Mesendoderm (in vitro differentiated cells): ENCODE data around the gene KRT34.
A peak's percentile ranks its signal among the peaks of the same experiment; 100 is the strongest.

Source experiments
- DNase-seq: peaks from one replicate; pipeline ENCODE4 v3.0.0; 2013
- H2AK5ac ChIP-seq: 2 replicates; pipeline ENCODE4 v1.6.1; 2013; ENCODE audit warnings: low read length, inconsistent platforms
- H2BK120ac ChIP-seq: 2 replicates; pipeline ENCODE4 v1.6.1; 2013; ENCODE audit warnings: low read depth, mild to moderate bottlenecking, low read length, moderate library complexity, mixed read lengths
- H2BK15ac ChIP-seq: replicated peaks from 2 replicates; pipeline ENCODE4 v1.6.1; 2013; ENCODE audit warnings: low read depth, mild to moderate bottlenecking, moderate library complexity
- H2BK5ac ChIP-seq: 2 replicates; pipeline ENCODE4 v1.6.1; 2013; ENCODE audit warnings: low read length, inconsistent platforms
- H3K18ac ChIP-seq: 2 replicates; pipeline ENCODE4 v1.6.1; 2013; ENCODE audit warnings: mild to moderate bottlenecking, low read length, mixed read lengths
- H3K23ac ChIP-seq: one replicate; pipeline ENCODE4 v1.6.1; 2013; ENCODE audit warnings: low read length
- H3K27ac ChIP-seq: 2 replicates; pipeline ENCODE4 v1.5.1; 2013; ENCODE audit warnings: low read depth, mild to moderate bottlenecking, inconsistent platforms, low read length, moderate library complexity
- H3K27me3 ChIP-seq: 2 replicates; pipeline ENCODE4 v1.6.1; 2013; ENCODE audit warnings: low read length, control low read depth, mild to moderate bottlenecking, inconsistent platforms; ENCODE audit not compliant: insufficient read depth, poor library complexity
- H3K36me3 ChIP-seq: 2 replicates; pipeline ENCODE4 v1.6.1; 2013; ENCODE audit warnings: low read length, inconsistent platforms; ENCODE audit not compliant: control insufficient read depth, insufficient read depth
- H3K4ac ChIP-seq: one replicate; pipeline ENCODE4 v1.6.1; 2013; ENCODE audit warnings: low read depth, mild to moderate bottlenecking, low read length, moderate library complexity
- H3K4me1 ChIP-seq: 2 replicates; pipeline ENCODE4 v1.6.1; 2013; ENCODE audit warnings: low read depth, low read length, inconsistent platforms; ENCODE audit not compliant: control insufficient read depth
- H3K4me2 ChIP-seq: 2 replicates; pipeline ENCODE4 v1.6.1; 2013; ENCODE audit warnings: low read length
- H3K4me3 ChIP-seq: 2 replicates; pipeline ENCODE4 v1.5.1; 2013; ENCODE audit warnings: mild to moderate bottlenecking, low read length
- H3K56ac ChIP-seq: one replicate; pipeline ENCODE4 v1.6.1; 2013; ENCODE audit warnings: low read length
- H3K79me1 ChIP-seq: 2 replicates; pipeline ENCODE4 v1.6.1; 2013; ENCODE audit warnings: low read length, inconsistent platforms
- H3K79me2 ChIP-seq: 2 replicates; pipeline ENCODE4 v1.6.1; 2013; ENCODE audit warnings: mild to moderate bottlenecking, low read length; ENCODE audit not compliant: control insufficient read depth, insufficient read depth
- H3K9ac ChIP-seq: 2 replicates; pipeline ENCODE4 v1.6.1; 2013; ENCODE audit warnings: low read length, inconsistent platforms
- H4K5ac ChIP-seq: one replicate; pipeline ENCODE4 v1.6.1; 2013; ENCODE audit warnings: low read length
- H4K8ac ChIP-seq: one replicate; pipeline ENCODE4 v1.6.1; 2013; ENCODE audit warnings: low read depth, mild to moderate bottlenecking, control low read depth, low read length, moderate library complexity
- WGBS: extraction: QIAGEN DNeasy Blood & Tissue Kit; methylation state at CpG from one replicate; pipeline ENCODE4 v1.1.7; 2013; ENCODE audit warnings: low lambda C conversion rate, missing lambda C conversion rate; ENCODE audit not compliant: insufficient coverage; ENCODE audit errors: extremely low coverage; 5-methylcytosine and 5-hydroxymethylcytosine counted together

The KRT34 gene

GRCh38 chr17:41340494-41340893 lies 41.6 kb downstream of the KRT34 start:
- Histone ChIP-seq H3K4me1 (no peaks in the 10 kb centered on the region), H3K56ac (no peak overlapping the region), H3K18ac (no peak overlapping the region), H2AK5ac (no peak overlapping the region), H2BK120ac (no peak overlapping the region), H4K5ac (no peak overlapping the region), H3K23ac (no peak overlapping the region), H3K4me2 (no peak overlapping the region), H3K9ac (no peak overlapping the region), H2BK5ac (no peak overlapping the region), H2BK15ac (no peak overlapping the region), H3K4me3 (no peak overlapping the region), H3K79me2 (no peaks in the 10 kb centered on the region), H3K36me3 (no peaks in the 10 kb centered on the region), H3K79me1 (no peaks in the 10 kb centered on the region), H3K27ac (no peak overlapping the region), H3K27me3 (no peaks in the 10 kb centered on the region), H3K4ac (no peak overlapping the region), H4K8ac (no peak overlapping the region)
- no CpG with 5 or more reads among the region's 3 CpGs for WGBS
- no peak for DNase-seq

GRCh38 chr17:41339571-41340172 lies 42.4 kb downstream of the KRT34 start:
- Histone ChIP-seq H3K9ac (no peak overlapping the region), H2AK5ac (no peak overlapping the region), H3K18ac (no peak overlapping the region), H3K23ac (no peak overlapping the region), H3K4me1 (no peaks in the 10 kb centered on the region), H3K56ac (no peak overlapping the region), H3K27ac (no peak overlapping the region), H2BK120ac (no peak overlapping the region), H3K36me3 (no peaks in the 10 kb centered on the region), H4K5ac (no peak overlapping the region), H3K4ac (no peak overlapping the region), H3K27me3 (no peaks in the 10 kb centered on the region), H4K8ac (no peak overlapping the region), H3K4me3 (no peak overlapping the region), H3K79me1 (no peaks in the 10 kb centered on the region), H3K79me2 (no peaks in the 10 kb centered on the region), H3K4me2 (no peak overlapping the region), H2BK15ac (no peak overlapping the region), H2BK5ac (no peak overlapping the region)
- DNase-seq, result no peak
- no CpG with 5 or more reads among the region's 2 CpGs for WGBS

DNA sequence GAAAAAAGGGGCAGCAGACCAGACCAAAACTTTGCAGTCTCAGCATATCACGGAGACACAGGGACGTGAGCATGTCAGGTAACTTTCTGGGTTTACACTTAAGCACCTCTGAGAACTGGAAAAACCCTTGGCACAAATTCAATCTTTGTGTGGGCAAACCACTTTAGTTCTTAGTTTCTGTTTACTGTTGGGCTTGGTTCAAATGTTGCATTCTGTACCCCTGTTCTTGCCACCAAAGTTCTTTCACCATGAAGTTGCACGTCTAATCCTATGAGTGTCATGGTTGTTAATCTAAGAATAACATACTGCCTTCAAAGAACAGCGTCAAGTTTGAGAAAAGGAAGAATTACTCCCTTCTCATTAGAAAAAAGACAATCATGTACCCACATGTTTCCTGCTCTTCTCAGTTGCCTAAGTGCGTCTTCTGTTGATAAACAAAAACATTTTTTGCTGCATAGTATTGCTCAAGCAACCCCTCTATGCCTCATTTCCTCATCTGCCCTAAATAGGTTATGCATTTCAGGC lies 43.1 kb downstream of the KRT34 start:
- no peak overlapping the region for H4K5ac ChIP-seq
- no peak overlapping the region for H2AK5ac ChIP-seq
- H3K27me3 ChIP-seq, result no peaks in the 10 kb centered on the region
- no peak overlapping the region for H3K4me2 ChIP-seq
- H3K36me3 ChIP-seq, result no peaks in the 10 kb centered on the region
- no peak overlapping the region for H2BK15ac ChIP-seq
- H3K79me1 ChIP-seq, result no peaks in the 10 kb centered on the region
- no CpG with 5 or more reads among the region's 5 CpGs for WGBS
- H3K4ac ChIP-seq, result no peak overlapping the region
- H3K4me3 ChIP-seq, result no peak overlapping the region
- no peaks in the 10 kb centered on the region for H3K4me1 ChIP-seq
- H3K9ac ChIP-seq, result no peak overlapping the region
- H3K27ac ChIP-seq, result no peak overlapping the region
- H2BK120ac ChIP-seq, result no peak overlapping the region
- H3K56ac ChIP-seq, result no peak overlapping the region
- H3K18ac ChIP-seq, result no peak overlapping the region
- H3K79me2 ChIP-seq, result no peaks in the 10 kb centered on the region
- H2BK5ac ChIP-seq, result no peak overlapping the region
- DNase-seq, result no peak
- H4K8ac ChIP-seq, result no peak overlapping the region
- no peak overlapping the region for H3K23ac ChIP-seq

GRCh38 chr17:41335747-41336146 lies 46.4 kb downstream of the KRT34 start:
- H3K18ac ChIP-seq, result no peak overlapping the region
- H3K4me1 ChIP-seq, result peaks cover 2% of the 10 kb centered on the region
- H3K4me3 ChIP-seq, result no peak overlapping the region
- H3K56ac ChIP-seq, result no peak overlapping the region
- H4K5ac ChIP-seq, result no peak overlapping the region
- H2AK5ac ChIP-seq, result no peak overlapping the region
- no peak overlapping the region for H3K27ac ChIP-seq
- H3K4ac ChIP-seq, result no peak overlapping the region
- H2BK5ac ChIP-seq, result no peak overlapping the region
- H3K4me2 ChIP-seq, result no peak overlapping the region
- no peak overlapping the region for H2BK120ac ChIP-seq
- H2BK15ac ChIP-seq, result no peak overlapping the region
- H3K27me3 ChIP-seq, result no peaks in the 10 kb centered on the region
- H4K8ac ChIP-seq, result no peak overlapping the region
- H3K79me1 ChIP-seq, result no peaks in the 10 kb centered on the region
- no CpG with 5 or more reads among the region's 1 CpG for WGBS
- no peaks in the 10 kb centered on the region for H3K36me3 ChIP-seq
- H3K79me2 ChIP-seq, result no peaks in the 10 kb centered on the region
- DNase-seq, result no peak
- no peak overlapping the region for H3K9ac ChIP-seq
- H3K23ac ChIP-seq, result no peak overlapping the region

- H4K5ac ChIP-seq, result no peak overlapping the region
- no peak overlapping the region for H3K4me3 ChIP-seq
- no peak overlapping the region for H4K8ac ChIP-seq
- H3K23ac ChIP-seq, result no peak overlapping the region
- H3K4ac ChIP-seq, result no peak overlapping the region
- peak overlapping the region; percentile 1 for H3K56ac ChIP-seq
- no peaks in the 10 kb centered on the region for H3K36me3 ChIP-seq
- H3K9ac ChIP-seq, result no peak overlapping the region
- no peak overlapping the region for H3K27ac ChIP-seq
- H3K27me3 ChIP-seq, result no peaks in the 10 kb centered on the region
- no peak overlapping the region for H2BK15ac ChIP-seq
- no peak overlapping the region for H2BK5ac ChIP-seq
- H3K4me2 ChIP-seq, result no peak overlapping the region
- peaks cover 2% of the 10 kb centered on the region for H3K4me1 ChIP-seq
- no peak overlapping the region for H2BK120ac ChIP-seq
- H3K18ac ChIP-seq, result no peak overlapping the region
- no peaks in the 10 kb centered on the region for H3K79me2 ChIP-seq
- H2AK5ac ChIP-seq, result no peak overlapping the region
- no CpG with 5 or more reads among the region's 6 CpGs for WGBS
- H3K79me1 ChIP-seq, result no peaks in the 10 kb centered on the region
- peak; percentile 86 for DNase-seq
Observed at GRCh38 chr17:41334385-41335305, 47.5 kb downstream of the KRT34 start.
